Panc1 (cell line): ENCODE measurements around the gene SF3B6.

Experiments used
- SIN3A ChIP-seq: IDR thresholded peaks from 2 replicates; pipeline ENCODE4 v1.6.1; 2012; ENCODE audit warnings: low read depth, mild to moderate bottlenecking, low read length, moderate library complexity, borderline replicate concordance; ENCODE audit not compliant: insufficient read depth
- TF ChIP-seq, protein P1 (sequence below): fragments of 450-650 bp; IDR thresholded peaks from 2 replicates; pipeline ENCODE4 v1.5.1; 2017; ENCODE audit warnings: mild to moderate bottlenecking

- TF ChIP-seq, protein P1, sequence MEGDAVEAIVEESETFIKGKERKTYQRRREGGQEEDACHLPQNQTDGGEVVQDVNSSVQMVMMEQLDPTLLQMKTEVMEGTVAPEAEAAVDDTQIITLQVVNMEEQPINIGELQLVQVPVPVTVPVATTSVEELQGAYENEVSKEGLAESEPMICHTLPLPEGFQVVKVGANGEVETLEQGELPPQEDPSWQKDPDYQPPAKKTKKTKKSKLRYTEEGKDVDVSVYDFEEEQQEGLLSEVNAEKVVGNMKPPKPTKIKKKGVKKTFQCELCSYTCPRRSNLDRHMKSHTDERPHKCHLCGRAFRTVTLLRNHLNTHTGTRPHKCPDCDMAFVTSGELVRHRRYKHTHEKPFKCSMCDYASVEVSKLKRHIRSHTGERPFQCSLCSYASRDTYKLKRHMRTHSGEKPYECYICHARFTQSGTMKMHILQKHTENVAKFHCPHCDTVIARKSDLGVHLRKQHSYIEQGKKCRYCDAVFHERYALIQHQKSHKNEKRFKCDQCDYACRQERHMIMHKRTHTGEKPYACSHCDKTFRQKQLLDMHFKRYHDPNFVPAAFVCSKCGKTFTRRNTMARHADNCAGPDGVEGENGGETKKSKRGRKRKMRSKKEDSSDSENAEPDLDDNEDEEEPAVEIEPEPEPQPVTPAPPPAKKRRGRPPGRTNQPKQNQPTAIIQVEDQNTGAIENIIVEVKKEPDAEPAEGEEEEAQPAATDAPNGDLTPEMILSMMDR, result no peak
- no peak for TF ChIP-seq SIN3A
Observed at GRCh38 chr2:24117902-24118301, 41.8 kb upstream of the SF3B6 start.
